COLO668 (cell line): ENCODE results near the gene LEMD2.

ENCODE experiments used
- DNase-seq: peaks from one replicate; lab custom pipeline; 2025; ENCODE audit not compliant: unreplicated experiment; lab: John Stamatoyannopoulos, UW

LEMD2 gene

DNA sequence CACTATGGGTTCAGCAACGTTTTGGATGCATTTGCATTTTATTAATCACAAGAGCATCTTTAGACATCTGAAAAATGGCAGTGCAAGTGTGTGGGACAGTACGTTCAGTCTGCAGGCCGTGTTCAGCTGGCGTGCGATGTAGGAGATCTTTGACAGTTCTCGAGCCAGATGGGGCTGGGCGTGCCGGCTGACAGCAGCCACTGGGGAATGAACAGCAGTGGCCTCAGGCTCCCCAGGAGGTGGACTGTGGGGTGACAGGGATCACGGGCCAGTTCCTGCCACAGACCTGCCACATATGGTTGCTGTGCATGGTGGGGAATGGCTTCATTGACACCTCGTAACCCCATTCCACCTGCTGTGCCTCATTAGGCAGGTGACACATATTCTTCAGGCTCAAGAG, 31.3 kb upstream of the LEMD2 start:
- no peak for DNase-seq

DNA sequence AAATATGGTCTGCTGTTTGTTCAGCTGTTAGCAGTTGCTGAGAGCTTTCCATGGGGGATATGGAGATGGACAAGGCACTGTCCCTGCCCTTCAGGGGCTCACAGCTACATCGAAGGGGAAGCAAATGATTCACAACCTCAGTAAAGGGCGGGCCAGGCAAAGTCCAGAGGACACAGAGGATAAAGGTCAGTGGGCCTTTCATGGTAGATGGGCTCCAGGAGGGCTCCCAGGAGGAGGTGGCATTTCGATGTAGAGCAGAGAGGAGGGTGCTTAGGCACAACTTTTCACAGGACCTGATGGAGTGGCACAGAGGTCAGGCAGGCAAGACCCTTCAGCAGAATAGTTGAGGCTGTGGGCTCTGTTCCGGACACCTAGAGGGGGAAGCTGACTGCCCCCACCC, 30.1 kb upstream of the LEMD2 start:
- DNase-seq, result no peak

DNA sequence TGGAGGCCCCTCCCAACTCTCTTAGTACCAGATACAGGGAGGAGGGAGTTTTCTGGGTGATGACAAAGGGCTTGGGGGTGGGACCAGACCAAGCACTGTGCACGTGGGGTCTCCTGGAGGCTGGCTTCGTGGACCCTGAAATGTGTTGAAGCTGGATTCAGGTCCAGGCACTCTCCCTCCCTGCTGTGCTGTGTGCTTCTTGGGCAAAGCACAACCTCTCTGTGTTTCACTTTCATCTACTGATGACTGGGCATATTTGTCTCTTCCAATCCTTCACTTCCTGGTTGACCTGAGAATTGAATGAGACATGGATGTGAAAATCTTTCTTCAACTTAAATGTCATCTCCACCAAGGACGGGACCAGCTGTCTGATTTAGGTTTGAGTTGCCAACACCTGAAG, 29.4 kb upstream of the LEMD2 start:
- DNase-seq, result no peak

DNA sequence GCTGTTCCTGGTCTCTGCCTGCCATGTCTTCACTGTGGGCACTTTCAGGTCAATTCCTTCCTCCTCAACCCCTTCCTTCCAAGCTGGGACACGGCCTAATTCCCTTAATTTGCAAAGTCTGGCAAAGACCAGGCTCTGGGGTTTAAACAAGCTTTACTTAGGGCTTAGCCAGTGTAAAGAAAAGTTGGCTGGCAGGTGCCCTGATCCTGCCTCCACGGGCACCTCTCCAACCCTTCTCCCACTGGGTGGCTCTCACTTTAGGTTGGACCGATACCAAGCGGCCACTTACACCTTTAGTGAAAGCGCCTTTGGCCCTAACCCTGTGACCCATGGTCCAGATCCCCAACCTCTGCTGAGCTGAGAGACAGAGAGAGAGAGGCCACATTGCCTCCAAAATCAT, 28.6 kb upstream of the LEMD2 start:
- DNase-seq, result no peak

DNA sequence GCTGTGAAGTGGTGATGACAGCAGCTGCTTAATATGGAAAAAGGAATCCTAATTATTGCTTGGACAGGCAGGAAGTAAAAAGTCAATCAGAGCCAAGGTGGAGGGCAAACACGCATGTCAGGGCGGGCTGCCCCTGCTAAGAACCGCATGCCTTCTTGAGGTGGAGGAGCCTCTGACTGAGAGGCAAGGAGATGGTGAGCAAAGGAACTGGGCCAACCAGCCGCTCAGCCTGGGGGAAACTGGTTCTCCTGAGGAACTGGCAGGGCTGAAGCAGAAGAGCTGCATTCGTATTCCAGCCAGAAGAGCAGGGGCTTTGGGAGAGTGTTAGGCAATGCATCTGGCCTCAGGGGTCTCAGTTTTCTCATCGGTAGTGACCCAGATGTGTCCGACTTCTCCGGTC, 28.0 kb upstream of the LEMD2 start:
- DNase-seq, result no peak

DNA sequence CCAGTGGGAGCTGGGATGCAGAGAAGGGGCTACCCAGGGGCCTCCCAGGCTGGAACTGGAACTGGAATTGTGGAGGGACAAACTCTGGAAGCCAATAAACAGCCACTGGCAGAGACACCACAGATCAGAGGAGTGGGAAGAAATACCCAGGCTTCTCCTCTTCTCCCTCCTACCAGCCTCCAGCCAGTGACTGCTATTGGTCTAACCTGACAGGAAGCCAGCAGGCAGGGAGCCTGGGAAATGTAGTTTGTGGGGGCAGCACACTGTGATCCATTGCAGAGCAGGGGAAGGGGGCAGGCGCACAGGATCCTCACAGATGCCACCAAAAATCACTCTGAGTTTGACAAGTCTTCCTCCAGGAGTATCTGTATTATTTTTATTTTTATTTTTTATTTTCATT, 26.9 kb upstream of the LEMD2 start:
- DNase-seq, result peak; percentile 7

DNA sequence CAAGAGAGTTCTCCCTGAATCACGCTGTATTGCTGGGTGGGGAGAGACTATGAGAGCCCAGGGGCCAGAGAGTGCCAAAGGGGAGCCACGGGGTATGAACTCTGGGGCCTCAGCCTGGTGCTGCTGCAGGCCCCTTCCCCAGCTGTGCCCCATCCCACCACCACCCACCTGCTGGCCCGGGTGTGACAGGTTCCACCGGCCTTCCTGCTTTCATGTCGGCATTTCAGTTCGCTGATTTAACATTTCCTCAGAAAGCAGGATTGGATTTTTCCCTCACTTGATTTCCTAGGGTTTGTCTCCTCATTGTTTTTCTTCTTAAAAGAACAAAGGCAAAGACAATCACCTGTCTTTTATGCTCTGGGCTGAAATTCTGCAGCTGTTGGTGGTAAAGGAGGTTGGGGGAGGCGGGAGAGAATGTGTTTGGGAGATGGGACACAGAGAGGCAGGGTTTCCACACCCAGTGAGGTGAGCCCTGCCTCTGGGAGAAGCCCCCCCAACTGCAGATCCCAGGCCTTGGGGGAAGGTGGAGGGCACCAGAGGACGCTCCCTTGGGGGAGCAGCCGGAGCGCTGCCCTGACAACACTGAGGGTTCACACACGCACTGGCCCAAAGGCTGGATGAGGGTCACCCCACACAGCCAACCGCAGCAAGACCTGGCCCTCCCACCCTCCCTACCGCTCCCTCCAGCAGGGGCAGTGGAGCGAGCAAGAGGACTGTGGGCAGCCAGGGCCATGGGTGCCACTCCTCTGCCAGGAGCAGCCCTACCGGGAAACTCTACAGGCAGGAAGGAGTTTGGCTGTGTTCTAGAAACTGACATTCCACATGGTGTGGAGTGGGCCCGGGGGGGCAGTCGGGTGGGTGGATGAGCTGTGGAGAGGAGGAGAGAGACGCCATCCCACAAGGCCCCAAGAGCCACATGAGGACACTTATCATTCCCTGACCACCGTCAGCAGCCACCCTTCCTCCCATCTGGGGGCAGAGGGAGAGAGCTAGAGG, 25.4 kb upstream of the LEMD2 start:
- DNase-seq, result no peak

DNA sequence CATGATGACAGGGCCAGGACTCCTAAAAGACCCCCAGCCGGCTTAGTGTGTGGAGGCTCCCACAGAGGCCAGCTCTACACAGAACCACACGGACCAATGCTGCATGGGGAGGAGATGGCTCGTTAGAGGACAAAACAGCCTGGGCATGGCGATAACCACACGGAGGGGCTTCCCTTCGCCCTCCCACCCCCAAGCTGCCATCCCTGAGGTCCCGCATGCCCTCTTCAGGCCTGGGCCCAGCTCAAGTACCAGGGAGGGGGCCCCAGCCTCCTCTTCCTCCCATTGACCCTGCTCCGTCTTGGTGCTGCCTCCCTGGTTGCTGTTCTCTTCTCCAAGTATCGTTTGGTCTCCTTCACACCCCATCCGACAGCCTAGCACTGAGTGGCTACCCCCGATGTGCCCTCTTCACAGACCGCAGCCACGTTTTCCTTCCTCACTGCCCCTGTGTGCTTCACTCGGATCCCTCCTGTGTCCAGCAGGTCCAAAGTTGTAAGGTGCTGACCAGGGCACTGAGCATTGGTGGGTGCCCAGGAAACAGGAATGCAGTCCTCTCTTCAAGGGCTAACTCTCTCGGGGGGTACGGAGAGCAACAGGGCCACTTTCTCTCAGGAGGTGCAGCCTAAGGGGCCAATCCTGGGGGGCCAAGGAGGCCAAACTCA, 24.4 kb upstream of the LEMD2 start:
- no peak for DNase-seq

DNA sequence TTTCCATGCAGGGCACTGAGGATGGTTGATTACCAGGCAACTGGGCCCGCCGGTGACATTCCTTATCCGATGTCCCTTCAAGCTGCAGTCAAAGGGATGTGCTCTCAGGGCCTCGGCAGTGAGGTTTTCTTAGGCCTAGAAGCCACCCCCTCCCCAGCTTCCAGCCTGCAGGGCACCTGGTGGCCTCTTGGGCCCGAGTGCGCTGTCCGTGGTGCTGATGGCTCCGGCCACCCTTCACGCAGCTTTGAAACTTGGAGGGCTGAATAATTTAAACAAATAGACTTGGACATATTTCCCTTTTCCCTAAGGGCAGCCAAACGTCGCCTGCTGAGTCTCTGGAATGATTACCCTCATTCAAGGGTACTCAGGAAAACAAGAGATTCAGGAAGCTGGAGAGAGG, 23.7 kb upstream of the LEMD2 start:
- no peak for DNase-seq

DNA sequence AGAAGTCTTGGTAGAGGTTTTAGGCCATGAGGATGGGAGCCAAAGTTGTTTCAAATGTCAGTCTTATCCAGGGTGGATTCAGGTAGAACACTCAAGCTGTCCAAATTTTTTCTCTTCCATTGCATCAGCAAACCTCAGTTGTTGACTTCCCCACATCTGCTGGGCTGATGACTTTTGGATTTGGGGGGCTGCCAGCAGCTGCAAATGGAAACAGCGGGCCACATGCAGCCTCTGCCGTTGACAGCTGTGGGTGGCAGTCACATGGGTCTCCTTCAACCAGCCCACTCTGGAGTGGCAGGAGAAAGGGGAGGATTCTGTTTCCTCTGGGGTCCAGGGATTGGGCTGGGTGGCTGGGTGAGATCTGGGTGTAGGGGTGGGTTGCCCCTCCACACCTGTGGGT, 20.7 kb upstream of the LEMD2 start:
- DNase-seq, result no peak

DNA sequence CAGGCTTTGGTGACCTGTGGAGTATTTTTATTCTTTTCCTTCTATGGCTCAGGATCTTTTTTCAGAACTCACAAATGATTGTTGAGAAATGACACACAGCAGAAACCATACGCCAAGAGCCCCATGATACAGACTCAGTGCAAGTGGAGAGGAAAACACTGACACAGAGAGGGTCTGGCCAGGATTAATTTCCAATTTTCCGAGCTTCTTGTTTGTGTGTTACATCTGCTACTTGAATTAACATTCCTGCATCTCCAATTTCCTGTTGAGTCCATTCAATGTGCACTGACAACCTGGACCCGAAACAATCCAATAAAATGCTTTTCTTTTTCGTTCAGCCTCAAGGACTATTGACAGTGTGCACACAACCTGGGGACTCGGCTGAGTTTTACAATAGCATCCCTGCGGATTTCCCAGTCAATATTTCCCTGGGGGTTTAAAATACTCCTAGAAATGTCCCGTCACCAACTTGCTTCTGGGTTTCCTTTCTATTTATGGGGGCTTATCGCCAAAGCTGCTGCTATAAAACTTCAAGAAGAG, 19.8 kb upstream of the LEMD2 start:
- no peak for DNase-seq

DNA sequence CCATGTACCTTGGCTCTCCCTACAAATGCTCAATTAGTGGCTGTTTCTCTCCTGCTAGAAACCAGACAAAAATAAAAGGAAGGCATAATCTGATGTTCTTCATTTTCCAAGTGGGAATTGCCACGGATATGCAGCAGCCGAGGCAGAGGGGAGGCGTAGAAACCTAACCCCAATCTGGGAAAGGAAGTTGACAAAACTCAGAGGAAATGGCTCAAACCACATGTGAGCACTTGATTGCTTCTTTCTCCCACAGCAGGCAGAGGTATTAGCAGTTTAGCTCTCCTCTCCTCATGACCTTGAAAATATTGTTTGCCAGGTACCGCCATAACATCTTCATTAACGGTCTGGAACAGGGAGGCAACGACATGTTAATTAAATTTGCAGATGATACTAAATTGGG, 18.7 kb upstream of the LEMD2 start:
- no peak for DNase-seq

DNA sequence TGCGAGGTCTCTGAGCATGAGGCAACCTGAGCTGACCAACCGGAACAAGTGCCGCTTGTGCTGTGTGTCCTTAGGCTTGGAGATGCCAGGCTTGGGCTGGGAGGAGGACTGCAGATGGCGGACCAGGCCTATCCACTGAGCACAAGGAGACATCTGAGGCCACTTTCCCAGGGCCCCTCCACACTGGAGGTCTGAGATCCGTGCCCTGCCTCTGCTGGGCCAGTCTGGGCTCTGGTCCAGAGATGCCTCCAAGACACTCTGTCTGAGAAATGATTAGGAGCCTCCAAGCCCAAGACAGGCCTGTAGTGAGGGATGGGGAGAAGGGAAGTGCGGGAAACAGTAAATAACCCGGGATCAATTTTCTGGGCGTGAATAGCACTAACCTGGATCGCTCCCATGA, 17.9 kb upstream of the LEMD2 start:
- DNase-seq, result no peak

DNA sequence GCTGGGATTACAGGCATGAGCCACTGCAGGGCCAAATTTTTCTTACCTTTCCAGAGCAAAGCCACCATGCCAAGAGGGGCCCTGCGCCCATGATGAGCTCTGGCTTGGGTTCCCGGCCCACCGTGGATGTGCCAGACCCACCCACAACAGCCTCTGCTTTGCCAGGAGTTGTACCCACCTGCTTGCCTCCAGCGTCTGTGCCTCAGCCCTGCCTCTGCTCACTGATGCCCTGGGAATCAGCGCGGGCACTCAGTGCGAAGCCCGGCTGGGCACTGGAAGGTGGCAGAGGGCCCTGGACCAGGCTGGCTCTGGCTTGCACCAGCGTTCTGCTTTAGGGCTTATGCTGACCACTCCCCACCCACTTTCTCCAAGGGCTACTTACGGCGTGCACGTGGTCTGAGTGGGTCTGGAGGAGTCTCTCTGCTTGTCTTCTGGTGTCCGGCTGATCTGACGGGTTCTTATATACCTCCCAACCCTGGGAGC, 14.7 kb upstream of the LEMD2 start, which contains the start of gene MLN:
TSS of gene MLN (minus strand) at position 433 of the 483 bp plus-strand sequence. CDS start 2,840 bp downstream, outside the sequence.
- DNase-seq, result no peak

DNA sequence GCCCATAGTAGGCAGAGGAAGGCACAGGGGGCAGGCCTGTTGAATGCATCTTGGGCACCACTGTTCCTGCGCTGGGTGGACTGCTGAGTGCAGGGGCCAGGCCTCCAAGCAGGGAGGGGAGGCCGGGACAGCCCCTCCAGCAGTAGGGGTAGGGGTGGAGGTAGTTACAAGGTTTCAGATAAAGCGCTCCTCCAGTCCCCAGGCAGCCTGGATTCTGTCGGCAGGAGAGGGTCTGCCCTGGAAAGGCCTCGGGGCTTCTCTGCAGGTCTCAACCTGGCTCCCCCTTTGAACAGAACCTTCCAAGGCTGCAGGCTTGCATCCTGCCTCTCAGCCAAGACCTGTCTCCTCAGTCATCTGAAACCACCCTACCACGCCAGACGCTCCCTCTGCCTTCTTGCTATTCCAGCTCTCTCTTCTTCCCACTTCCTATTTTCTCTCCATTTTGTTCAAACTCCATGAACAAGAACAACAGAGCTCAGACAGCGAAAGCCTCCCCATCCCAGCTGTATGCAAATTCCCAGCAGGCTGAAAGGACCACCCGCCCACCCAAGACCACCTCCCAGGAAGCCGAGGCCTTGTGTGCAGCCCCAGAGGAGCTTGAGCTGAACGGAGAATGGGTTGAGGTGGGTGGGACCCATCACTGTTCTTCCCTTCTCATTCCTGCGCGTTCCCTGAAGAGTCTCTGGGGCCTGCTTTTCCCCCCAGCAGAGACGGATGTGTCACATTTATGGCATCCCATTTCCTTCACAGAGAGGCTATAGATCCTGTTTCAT, 13.4 kb upstream of the LEMD2 start:
- DNase-seq, result no peak

DNA sequence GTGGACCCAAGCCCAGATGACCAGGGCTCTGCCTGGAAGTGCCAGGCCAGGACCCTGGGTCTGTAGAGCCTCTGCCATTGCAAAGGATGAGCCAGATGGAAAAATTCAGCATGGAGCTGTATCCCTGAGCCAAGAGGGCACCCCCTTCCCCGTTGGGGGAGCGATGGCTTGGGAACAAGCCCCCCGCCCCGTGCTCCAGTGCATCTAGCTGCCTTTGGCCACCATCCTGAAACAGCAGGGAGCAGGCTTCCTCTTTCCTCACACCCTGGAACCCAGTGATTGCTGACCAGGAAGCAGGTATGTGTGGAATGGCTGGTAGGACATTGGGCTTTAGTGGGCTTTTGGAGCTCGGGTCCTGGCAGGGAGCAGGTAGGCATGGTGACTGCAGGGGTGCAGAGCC, 12.7 kb upstream of the LEMD2 start:
- DNase-seq, result no peak

DNA sequence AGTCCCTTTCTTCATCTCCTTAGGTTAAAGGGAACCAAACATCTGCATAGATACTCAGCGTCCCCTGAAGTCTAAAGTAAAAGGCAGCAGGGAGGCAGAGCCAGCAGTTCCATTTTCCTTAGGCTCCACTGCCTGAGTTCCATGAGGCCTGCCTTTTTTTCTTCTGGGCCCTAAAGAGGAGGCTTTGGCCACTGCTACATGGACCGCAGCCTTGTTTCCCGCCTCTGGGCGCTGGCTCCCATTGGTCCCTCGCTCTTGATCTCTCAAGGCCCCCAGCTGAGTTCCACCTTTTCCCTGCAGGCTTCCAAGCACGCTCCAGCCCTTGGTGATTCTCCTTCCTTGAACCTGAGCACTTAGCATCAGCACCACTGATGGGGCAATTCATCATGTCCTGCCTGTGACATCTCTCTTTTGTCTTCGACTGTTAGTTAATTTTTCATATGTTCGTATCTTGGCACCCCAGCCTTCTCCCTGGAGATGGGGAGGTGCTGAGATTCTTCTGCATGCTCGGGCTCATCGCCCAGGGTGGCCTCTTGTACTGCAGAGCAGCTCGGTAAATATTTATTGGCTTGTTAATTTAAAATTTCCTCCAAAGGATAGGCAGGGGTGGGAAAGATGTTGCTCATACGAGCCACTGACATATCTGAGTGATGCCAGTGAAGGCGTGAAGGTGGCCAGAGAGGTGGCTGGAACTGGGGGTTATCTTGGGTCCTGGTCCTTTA, 11.5 kb upstream of the LEMD2 start:
- DNase-seq, result no peak

DNA sequence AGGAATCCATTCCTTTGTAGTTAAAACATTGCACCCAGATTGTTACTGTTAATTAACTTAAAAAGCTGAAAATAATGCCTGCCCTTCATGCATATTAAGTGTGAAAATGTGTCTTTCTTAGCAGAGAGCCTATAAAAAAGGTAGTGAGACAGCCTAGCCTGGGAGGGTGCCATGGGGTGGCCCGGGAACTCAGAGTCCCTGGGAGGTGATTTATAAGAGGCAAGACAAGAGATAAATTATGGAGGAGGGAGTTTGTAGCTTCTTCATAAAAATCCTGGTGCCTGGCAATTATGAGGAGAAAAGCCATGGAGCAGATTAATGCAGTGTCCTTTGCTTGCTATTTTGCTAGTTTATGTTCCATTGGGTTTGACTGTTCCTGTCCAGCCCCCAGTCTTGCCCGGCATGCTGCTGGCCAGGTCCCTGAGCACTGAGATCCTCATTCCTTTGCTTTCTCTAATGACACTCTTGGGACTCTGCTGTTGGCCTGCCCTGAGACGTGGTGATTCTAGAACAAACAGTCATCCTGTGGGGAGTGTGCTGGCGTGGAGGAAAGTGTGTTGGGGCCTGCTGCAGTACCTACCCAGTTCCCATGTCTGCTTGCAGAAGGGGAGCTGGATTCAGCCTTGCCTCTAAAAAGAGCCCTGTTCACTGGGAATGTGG, 10.7 kb upstream of the LEMD2 start:
- DNase-seq, result no peak

DNA sequence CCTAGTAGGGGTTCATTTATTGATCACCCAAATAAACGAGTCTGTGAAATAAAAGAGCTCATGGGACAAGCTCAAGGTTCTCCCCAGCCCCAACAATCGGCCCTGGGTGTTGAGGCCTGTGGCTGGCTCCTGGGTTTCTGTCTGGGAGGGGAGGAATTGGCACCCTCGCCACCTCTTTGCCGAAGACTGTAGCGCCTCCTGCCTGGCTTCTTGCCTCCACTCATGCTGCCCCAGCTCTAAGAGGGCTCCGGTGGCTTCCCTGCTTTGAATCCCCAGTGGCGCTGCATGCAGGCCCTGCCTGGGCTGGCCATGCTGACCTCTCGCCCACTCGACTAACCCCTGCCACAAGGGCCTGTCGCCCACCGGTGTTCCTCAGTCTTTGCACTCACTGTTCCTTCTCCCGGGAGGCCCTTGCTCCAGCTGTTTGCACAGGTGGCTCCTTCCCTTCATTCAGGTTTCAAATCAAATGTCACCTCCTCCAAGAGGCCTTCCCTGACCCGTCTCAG, 9.5 kb upstream of the LEMD2 start:
- DNase-seq, result no peak
